Omental fat pad (tissue), 4 donors: ENCODE measurements around the gene GALNT13. TPM values are rescaled to one million over a fixed set of nuclear protein-coding genes. Genes with fewer than 3 reads are reported as not detected.

Experiments used
- ATAC-seq: fragments of 150-250 bp; one replicate; pipeline ENCODE4 v1.9.1; 2016; ENCODE audit warnings: mild to moderate bottlenecking, moderate library complexity; ENCODE audit not compliant: low FRiP score
- DNase-seq: peaks from one replicate; pipeline ENCODE4 v3.0.0-alpha.2; 2019; ENCODE audit warnings: low spot score
- total RNA-seq, 4 donors: library from RNA; depleted of rRNA; stranded (reverse); fragments of >200 nt; gene quantifications; one replicate each; pipeline ENCODE4 v1.1.0, GENCODE V29; 2016
- TF ChIP-seq, protein P1 (sequence below), 3 donors: fragments of 450-650 bp; IDR thresholded peaks; one replicate each; pipeline ENCODE4 v1.5.1; 2016 to 2017; ENCODE audit warnings: antibody characterized with exemption in 3 of 3, mild to moderate bottlenecking in 3 of 3, moderate library complexity in 2 of 3

GALNT13 gene
- total RNA-seq, 4 donors from 2014 or later, result 0.38 to 1.8 (median 0.54) TPM

GRCh38 chr2:154402213-154402612 lies 530.5 kb downstream of the GALNT13 start:
- DNase-seq, result no peak
- TF ChIP-seq, protein P1, sequence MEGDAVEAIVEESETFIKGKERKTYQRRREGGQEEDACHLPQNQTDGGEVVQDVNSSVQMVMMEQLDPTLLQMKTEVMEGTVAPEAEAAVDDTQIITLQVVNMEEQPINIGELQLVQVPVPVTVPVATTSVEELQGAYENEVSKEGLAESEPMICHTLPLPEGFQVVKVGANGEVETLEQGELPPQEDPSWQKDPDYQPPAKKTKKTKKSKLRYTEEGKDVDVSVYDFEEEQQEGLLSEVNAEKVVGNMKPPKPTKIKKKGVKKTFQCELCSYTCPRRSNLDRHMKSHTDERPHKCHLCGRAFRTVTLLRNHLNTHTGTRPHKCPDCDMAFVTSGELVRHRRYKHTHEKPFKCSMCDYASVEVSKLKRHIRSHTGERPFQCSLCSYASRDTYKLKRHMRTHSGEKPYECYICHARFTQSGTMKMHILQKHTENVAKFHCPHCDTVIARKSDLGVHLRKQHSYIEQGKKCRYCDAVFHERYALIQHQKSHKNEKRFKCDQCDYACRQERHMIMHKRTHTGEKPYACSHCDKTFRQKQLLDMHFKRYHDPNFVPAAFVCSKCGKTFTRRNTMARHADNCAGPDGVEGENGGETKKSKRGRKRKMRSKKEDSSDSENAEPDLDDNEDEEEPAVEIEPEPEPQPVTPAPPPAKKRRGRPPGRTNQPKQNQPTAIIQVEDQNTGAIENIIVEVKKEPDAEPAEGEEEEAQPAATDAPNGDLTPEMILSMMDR (IDR thresholded peaks at IDR 0.05), result no peak
- ATAC-seq, result no peak

- TF ChIP-seq, protein P1 (IDR thresholded peaks at IDR 0.05), result no peak
- DNase-seq (no peak), ATAC-seq (no peak)
These were observed 531.6 kb downstream of the GALNT13 start for GRCh38 chr2:154403242-154403790.

DNA sequence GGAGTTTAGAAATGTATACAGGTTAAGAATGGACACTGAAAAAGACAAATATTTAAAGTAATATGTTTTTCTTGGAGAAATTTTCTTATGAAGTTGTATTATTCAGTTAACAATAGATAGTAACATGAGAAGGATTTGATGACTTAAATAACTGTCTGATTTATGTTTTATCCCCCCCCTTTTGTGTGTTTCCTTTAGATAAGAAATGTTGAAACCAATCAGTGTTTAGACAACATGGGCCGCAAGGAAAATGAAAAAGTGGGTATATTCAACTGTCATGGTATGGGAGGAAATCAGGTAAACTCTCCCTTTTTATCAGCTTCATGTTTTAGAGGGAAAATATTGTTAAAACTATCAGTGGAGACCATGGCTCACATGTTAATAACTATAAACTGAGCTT lies 537.1 kb downstream of the GALNT13 start:
- ATAC-seq (no peak), DNase-seq (no peak)
- TF ChIP-seq, protein P1 (IDR thresholded peaks at IDR 0.05), result no peak

DNA sequence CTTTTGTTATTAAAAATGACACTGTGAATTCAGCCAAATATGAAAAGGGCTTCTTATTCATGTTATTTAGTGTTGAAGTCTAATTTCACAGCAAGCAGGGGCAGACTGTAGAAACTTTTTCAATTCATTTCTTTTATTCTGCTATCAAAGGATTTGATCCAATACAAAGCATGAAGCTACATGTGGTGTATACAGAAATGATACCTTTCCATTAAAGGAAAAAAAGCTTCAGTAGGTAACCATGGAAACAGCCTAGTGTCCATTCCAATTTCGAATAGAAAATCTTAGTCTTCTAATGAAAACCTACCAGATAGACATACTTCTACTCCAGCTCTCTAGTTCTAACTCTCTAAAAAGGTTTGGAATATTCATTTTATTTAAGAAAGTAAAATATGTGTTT lies 550.5 kb downstream of the GALNT13 start:
- ATAC-seq (no peak), DNase-seq (no peak)
- TF ChIP-seq, protein P1 (IDR thresholded peaks at IDR 0.05), result no peak

DNA sequence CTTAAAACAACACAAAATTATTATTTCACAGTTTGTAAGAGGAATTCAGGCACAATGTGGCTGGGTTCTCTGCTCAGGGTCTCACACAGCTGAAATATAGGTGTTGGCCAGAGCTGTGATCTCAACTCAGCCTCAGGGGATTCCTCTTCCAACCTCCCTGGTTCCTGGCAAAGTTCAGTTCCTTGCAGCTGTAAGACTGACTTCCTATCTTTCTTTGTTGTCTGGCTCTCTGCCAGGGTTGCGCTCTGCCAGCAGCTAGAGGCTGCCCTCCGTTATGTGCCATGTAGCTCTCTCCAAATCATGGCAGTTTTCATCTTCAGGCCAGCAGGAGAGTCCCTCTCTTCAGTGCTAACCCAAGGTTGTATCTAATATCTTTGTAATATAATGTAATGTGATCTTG lies 554.3 kb downstream of the GALNT13 start:
- no peak for ATAC-seq
- TF ChIP-seq, protein P1 (IDR thresholded peaks at IDR 0.05), result no peak
- DNase-seq, result no peak

- ATAC-seq (no peak), DNase-seq (no peak)
- TF ChIP-seq, protein P1 (IDR thresholded peaks at IDR 0.05), result no peak
These were observed 555.7 kb downstream of the GALNT13 start for GRCh38 chr2:154427453-154427852.

DNA sequence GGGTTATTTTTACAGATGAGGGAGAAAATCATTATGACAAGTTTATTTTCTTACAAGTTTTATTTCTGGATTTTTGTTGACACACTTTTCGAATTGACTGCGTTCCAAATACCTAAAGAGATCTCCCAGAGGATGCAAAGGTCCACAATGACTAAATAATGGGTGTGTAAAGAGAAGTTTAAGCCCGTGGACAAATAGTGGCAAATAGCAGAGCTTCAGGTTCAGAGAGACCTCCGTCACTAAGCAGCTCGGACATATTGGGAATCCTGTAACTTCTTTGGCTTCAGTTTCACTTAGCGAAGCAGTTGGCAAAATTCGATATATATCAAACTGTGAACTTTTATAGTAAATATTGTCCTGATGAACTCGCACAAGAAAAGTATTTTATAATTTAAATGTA lies 556.3 kb downstream of the GALNT13 start:
- ATAC-seq (no peak), DNase-seq (no peak)
- TF ChIP-seq, protein P1 (IDR thresholded peaks at IDR 0.05), result no peak
